Upper lobe of left lung (tissue), 4 donors: ENCODE data around the gene CELSR2.

ENCODE experiments used
- CTCF ChIP-seq, 6 experiments: fragments of 450-650 bp in 4 of 6; fragments of 200-600 bp in 2 of 6; sonication (generic) in 2 of 6; IDR thresholded peaks; one replicate each; pipeline ENCODE4 v1.5.1; 2016 to 2019; ENCODE audit warnings: antibody characterized with exemption in 6 of 6
- EP300 ChIP-seq, 4 donors: sonication (generic); formaldehyde crosslinking; IDR thresholded peaks; one replicate each; pipeline ENCODE4 v1.5.1; 2017; ENCODE audit warnings: antibody characterized with exemption in 4 of 4, control low read depth in 2 of 4
- POLR2A ChIP-seq, 4 donors: fragments of 450-650 bp; IDR thresholded peaks; one replicate each; pipeline ENCODE4 v1.5.1; 2016 to 2017; ENCODE audit warnings: antibody characterized with exemption in 4 of 4, mild to moderate bottlenecking in 2 of 4

- no peak for TF ChIP-seq POLR2A (IDR thresholded peaks at IDR 0.05)
- no peak for TF ChIP-seq CTCF (IDR thresholded peaks at IDR 0.05)
- no peak for TF ChIP-seq EP300 (IDR thresholded peaks at IDR 0.05)
These were observed 24.0 kb upstream of the CELSR2 start for GRCh38 chr1:109225308-109225707.
